C4-2B (cell line): Measurements from ENCODE around the gene MINDY1.

Experiments used
- ZFX ChIP-seq: fragments of 450-650 bp; IDR thresholded peaks from 2 replicates; pipeline ENCODE4 v1.6.1; 2017
- TF ChIP-seq, protein P1 (sequence below): fragments of 450-650 bp; conservative IDR thresholded peaks from 2 replicates; pipeline ENCODE4 v1.5.1; 2017; ENCODE audit warnings: mild to moderate bottlenecking

DNA sequence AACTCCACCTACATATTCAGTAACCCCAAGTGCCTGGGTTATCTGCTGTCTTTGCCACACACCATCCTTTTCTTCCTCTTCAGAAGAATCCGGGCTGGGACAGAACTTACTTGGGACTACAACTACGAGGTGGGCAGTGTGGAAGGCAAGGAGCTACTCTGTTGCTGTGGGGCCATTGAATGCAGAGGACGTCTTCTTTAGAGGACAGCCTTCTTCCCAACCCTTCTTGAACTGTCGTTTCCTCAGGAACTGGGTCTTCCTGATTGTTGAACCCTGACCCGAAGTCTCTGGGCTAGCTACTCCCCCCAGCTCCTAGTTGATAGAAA, 42.6 kb downstream of the MINDY1 start:
- TF ChIP-seq, protein P1, sequence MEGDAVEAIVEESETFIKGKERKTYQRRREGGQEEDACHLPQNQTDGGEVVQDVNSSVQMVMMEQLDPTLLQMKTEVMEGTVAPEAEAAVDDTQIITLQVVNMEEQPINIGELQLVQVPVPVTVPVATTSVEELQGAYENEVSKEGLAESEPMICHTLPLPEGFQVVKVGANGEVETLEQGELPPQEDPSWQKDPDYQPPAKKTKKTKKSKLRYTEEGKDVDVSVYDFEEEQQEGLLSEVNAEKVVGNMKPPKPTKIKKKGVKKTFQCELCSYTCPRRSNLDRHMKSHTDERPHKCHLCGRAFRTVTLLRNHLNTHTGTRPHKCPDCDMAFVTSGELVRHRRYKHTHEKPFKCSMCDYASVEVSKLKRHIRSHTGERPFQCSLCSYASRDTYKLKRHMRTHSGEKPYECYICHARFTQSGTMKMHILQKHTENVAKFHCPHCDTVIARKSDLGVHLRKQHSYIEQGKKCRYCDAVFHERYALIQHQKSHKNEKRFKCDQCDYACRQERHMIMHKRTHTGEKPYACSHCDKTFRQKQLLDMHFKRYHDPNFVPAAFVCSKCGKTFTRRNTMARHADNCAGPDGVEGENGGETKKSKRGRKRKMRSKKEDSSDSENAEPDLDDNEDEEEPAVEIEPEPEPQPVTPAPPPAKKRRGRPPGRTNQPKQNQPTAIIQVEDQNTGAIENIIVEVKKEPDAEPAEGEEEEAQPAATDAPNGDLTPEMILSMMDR: no peak
- TF ChIP-seq ZFX: no peak
